Activated CD8-positive, alpha-beta T cell treated with anti-CD3 and anti-CD28 coated beads for 36 hours (primary cell): ENCODE measurements around the gene PPIF. TPM values are rescaled to one million over a fixed set of nuclear protein-coding genes. Genes with fewer than 3 reads are reported as not detected.

Experiments used
- ATAC-seq: fragments of 200-7000 bp; cut with Tn5 transposase; one replicate; pipeline ENCODE4 v1.10.0; 2021; ENCODE audit warnings: mild to moderate bottlenecking, moderate library complexity
- CTCF ChIA-PET: fragments of 350-600 bp; sonication (Branson Sonifier 250); formaldehyde crosslinking; loops from one replicate; lab custom pipeline; 2021; ENCODE audit warnings: antibody characterized with exemption; lab: Charles Lee
- POLR2A ChIA-PET: fragments of 350-600 bp; sonication (Branson Sonifier 250); formaldehyde crosslinking; loops from one replicate; lab custom pipeline; 2021; ENCODE audit warnings: antibody characterized with exemption; lab: Charles Lee
- DNase-seq: peaks from one replicate; pipeline ENCODE4 v3.0.0-alpha.2; 2020
- H3K27ac Mint-ChIP-seq: one replicate; pipeline ENCODE4 v1.8.0; 2021; ENCODE audit warnings: mild to moderate bottlenecking, mixed read lengths
- H3K27me3 Mint-ChIP-seq: one replicate; pipeline ENCODE4 v1.8.0; 2021; ENCODE audit warnings: mixed read lengths
- H3K36me3 Mint-ChIP-seq: one replicate; pipeline ENCODE4 v1.8.0; 2021; ENCODE audit warnings: low read depth, mixed read lengths
- H3K4me1 Mint-ChIP-seq: one replicate; pipeline ENCODE4 v1.8.0; 2021; ENCODE audit warnings: low read depth, mixed read lengths
- H3K4me3 Mint-ChIP-seq: one replicate; pipeline ENCODE4 v1.8.0; 2021; ENCODE audit warnings: mild to moderate bottlenecking, moderate library complexity, mixed read lengths
- H3K9me3 Mint-ChIP-seq: one replicate; pipeline ENCODE4 v1.8.0; 2021; ENCODE audit warnings: mixed read lengths
- intact Hi-C: fragments of 100-400 bp; cut with micrococcal nuclease; formaldehyde crosslinking; loops from one replicate; pipeline ENCODE4 v1.10.0; 2022
- total RNA-seq, 2 experiments: library from RNA; stranded (reverse); gene quantifications; one replicate each; pipeline ENCODE4 v1.2.3, GENCODE V29; 2021
- TF ChIP-seq, protein P1 (sequence below): fragments of 200-600 bp; IDR thresholded peaks from one replicate; pipeline ENCODE4 v1.8.0; 2022; ENCODE audit warnings: antibody characterized with exemption, mild to moderate bottlenecking

PPIF gene
- total RNA-seq, 2 experiments from 2014 or later, result 81.5 to 88.6 TPM

DNA sequence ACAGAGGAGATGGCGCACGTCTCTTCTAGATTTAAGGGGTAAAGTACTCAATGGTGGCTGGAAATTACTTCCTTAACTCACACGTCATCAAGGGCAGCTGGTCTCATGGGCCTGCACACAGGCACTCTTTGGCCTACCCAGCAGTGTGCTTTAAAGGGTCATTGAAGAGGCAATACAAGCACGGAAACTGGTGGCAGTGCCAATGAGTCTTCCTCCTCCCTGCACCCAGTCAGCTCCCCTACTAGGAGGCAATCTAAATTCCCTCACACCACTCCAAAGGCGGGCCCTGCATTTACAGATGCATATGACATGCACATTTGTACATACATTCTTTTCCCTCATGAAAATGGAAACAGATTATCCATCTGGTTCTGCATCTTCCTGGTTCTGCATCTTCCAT lies 47.4 kb downstream of the PPIF start:
- intact Hi-C loops, result no loop called here
- POLR2A ChIA-PET, result no interaction called here
- Mint-ChIP-seq H3K27ac (no peak overlapping the region), H3K4me3 (no peak overlapping the region), H3K27me3 (no peaks in the 10 kb centered on the region), H3K4me1 (peaks cover 3% of the 10 kb centered on the region), H3K9me3 (no peaks in the 10 kb centered on the region), H3K36me3 (no peaks in the 10 kb centered on the region)
- ATAC-seq (no peak), DNase-seq (no peak)
- TF ChIP-seq, protein P1, sequence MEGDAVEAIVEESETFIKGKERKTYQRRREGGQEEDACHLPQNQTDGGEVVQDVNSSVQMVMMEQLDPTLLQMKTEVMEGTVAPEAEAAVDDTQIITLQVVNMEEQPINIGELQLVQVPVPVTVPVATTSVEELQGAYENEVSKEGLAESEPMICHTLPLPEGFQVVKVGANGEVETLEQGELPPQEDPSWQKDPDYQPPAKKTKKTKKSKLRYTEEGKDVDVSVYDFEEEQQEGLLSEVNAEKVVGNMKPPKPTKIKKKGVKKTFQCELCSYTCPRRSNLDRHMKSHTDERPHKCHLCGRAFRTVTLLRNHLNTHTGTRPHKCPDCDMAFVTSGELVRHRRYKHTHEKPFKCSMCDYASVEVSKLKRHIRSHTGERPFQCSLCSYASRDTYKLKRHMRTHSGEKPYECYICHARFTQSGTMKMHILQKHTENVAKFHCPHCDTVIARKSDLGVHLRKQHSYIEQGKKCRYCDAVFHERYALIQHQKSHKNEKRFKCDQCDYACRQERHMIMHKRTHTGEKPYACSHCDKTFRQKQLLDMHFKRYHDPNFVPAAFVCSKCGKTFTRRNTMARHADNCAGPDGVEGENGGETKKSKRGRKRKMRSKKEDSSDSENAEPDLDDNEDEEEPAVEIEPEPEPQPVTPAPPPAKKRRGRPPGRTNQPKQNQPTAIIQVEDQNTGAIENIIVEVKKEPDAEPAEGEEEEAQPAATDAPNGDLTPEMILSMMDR, result no peak
- CTCF ChIA-PET, result interaction anchor here (1.4 to 3.4 kb wide), 3 partner anchors 20 to 93 kb away, joined by 5 to 21 read pairs (median 10); no protein-coding TSS in a partner anchor

DNA sequence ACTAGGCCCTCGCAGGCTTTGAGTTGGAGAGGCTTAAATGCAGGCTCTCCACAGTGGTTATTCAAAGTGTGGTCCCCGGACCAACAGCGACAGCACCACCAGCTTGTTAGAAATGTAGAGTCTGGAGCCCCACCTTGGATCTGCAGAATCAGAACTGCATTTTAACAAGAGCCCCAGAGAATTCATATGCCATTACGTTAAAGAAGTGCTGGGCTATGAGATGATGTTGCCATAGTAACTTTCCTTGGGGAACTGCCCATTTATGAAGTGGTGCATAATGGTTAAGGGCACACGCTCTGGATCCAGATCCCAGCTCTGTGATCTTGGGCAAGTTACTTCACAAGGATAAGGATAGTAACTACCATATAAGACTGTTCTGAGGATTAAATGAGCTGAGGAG lies 49.3 kb downstream of the PPIF start:
- no peaks in the 10 kb centered on the region for H3K9me3 Mint-ChIP-seq
- POLR2A ChIA-PET, result no interaction called here
- H3K27ac Mint-ChIP-seq, result no peak overlapping the region
- TF ChIP-seq, protein P1, result no peak
- no peak for DNase-seq
- H3K27me3 Mint-ChIP-seq, result no peaks in the 10 kb centered on the region
- ATAC-seq, result no peak
- H3K4me3 Mint-ChIP-seq, result no peak overlapping the region
- intact Hi-C loops, result no loop called here
- CTCF ChIA-PET, result interaction anchor here (1.9 to 3.4 kb wide), 3 partner anchors 22 to 78 kb away, joined by 5 to 21 read pairs (median 10); no protein-coding TSS in a partner anchor
- no peaks in the 10 kb centered on the region for H3K36me3 Mint-ChIP-seq
- H3K4me1 Mint-ChIP-seq, result no peaks in the 10 kb centered on the region

DNA sequence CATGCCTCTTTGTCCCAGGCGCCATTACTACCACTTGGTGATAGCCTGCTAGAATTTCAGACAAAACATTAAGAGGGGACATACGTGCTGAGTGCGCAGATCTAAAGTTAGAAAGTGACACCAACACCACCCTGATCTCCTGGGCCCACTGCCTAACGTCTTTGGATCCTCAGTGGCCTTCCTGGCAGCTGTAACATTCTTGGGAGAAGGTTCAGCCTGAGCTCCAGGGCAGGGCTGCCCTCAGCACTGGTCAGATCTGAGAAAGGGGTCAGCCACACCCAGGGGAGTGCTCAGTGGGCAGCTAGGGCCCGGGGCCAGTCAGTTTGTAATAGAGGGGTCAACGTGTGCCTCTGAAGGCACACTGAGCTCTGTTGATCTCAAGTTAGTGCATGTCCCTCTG lies 49.8 kb downstream of the PPIF start:
- TF ChIP-seq, protein P1, result no peak
- ChIA-PET CTCF (interaction anchor here (1.9 to 3.4 kb wide), 3 partner anchors 23 to 78 kb away, joined by 5 to 21 read pairs (median 10); no protein-coding TSS in a partner anchor), POLR2A (no interaction called here)
- Mint-ChIP-seq H3K4me3 (no peak overlapping the region), H3K4me1 (no peaks in the 10 kb centered on the region), H3K9me3 (no peaks in the 10 kb centered on the region), H3K27ac (no peak overlapping the region), H3K27me3 (no peaks in the 10 kb centered on the region), H3K36me3 (no peaks in the 10 kb centered on the region)
- DNase-seq (no peak), ATAC-seq (no peak)
- intact Hi-C loops, result no loop called here

DNA sequence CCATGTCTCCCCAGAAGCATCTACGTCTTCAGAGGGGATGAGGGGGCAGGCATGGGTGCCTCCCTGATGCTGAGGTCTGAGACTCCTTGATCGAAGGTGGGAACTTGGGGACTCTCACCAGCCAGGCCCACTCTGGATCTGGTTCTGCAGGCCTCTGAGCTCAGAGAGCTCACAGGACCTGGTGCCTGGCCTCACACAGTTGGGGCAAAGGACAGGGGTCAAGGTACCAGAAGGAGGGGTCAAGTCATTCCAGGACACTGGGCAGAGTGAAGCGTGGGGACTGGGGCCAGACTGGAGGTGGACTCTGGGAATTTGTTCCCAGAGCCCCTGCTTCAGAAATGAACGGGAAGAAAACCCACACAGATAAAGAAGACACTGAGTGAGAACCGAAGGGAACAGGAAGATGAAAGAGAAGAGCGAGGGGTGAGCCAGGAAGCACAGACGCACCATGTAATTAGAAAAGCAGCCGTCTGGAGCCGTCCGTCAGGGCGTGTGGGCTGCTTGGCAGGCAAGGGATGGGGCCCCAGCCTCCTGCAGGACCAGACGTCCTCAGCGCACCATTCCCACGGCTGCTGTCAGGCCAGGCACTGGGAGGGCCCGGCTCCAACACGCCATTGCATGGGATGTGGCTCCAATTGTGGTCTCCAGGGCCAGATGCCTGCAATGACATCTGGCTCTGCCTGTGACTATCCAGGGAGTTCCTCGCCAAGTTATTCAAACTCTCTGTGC lies 50.5 kb downstream of the PPIF start:
- ChIA-PET CTCF (interaction anchor here (1.0 to 3.4 kb wide), 3 partner anchors 16 to 23 kb away, joined by 4 to 21 read pairs (median 5); no protein-coding TSS in a partner anchor), POLR2A (no interaction called here)
- Mint-ChIP-seq H3K27me3 (no peaks in the 10 kb centered on the region), H3K36me3 (no peaks in the 10 kb centered on the region), H3K27ac (no peak overlapping the region), H3K9me3 (no peaks in the 10 kb centered on the region), H3K4me1 (no peaks in the 10 kb centered on the region), H3K4me3 (no peak overlapping the region)
- TF ChIP-seq, protein P1, result no peak
- DNase-seq (no peak), ATAC-seq (no peak)
- intact Hi-C loops, result no loop called here

DNA sequence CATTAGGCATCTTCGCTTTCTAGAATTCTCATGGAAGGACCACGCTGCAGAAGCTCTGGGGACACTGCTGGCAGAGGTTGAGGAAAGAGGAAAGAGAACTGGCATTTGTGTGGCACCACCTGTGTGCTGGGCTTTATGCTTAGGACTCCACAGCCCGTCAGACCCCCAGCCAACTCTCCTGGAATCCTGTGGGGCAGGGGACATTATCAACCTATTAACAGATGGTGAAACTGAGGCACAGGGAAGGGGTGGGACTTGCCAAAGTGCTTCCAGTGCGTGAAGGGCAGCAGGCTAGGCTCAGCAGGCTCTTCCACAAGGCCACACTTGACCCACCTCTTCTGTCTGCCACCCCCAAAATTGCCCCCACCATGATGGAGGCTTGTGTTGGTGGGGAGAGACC lies 51.4 kb downstream of the PPIF start:
- no peak for ATAC-seq

More for the DNA sequence above, 51.4 kb downstream of the PPIF start:
- CTCF ChIA-PET, result interaction anchor here (0.6 to 2.9 kb wide), 5 partner anchors 9 to 87 kb away, joined by 3 to 11 read pairs (median 5); no protein-coding TSS in a partner anchor
- no peak for DNase-seq
- TF ChIP-seq, protein P1, result no peak
- H3K27me3 Mint-ChIP-seq, result no peaks in the 10 kb centered on the region
- H3K9me3 Mint-ChIP-seq, result no peaks in the 10 kb centered on the region
- POLR2A ChIA-PET, result no interaction called here
- H3K4me3 Mint-ChIP-seq, result no peak overlapping the region
- intact Hi-C loops, result no loop called here
- H3K36me3 Mint-ChIP-seq, result no peaks in the 10 kb centered on the region
- H3K27ac Mint-ChIP-seq, result no peak overlapping the region
- H3K4me1 Mint-ChIP-seq, result no peaks in the 10 kb centered on the region
